Measurements from ENCODE around the gene FRMD6.

- TF ChIP-seq CTCF (IDR thresholded peaks at IDR 0.05) (no peak), POLR2A (IDR thresholded peaks at IDR 0.05) (no peak)
Measured at GRCh38 chr14:51630987-51631386, 20.7 kb upstream of the FRMD6 start.
